Measurements from ENCODE around the gene ATG5.
"Not testable (repeated sequence)": the region's sequence is repeated elsewhere in the genome, so short reads cannot be mapped to it uniquely, and the experiment has no call there.

The ATG5 gene

GRCh38 chr6:106256201-106256968 lies 69.2 kb downstream of the ATG5 start:
- DNase-seq: no peak

- DNase-seq: no peak
Measured at GRCh38 chr6:106255306-106255705, 70.3 kb downstream of the ATG5 start.

- no peak for DNase-seq
Measured at GRCh38 chr6:106254636-106255035, 70.9 kb downstream of the ATG5 start.

GRCh38 chr6:106253731-106254130 lies 71.8 kb downstream of the ATG5 start:
- DNase-seq: no peak

GRCh38 chr6:106253172-106253571 lies 72.4 kb downstream of the ATG5 start:
- DNase-seq: no peak

- peak in 1 of 2 experiments; percentile 3 for DNase-seq
Measured at GRCh38 chr6:106252687-106253086, 72.9 kb downstream of the ATG5 start.

- not testable (repeated sequence) for DNase-seq
Measured at GRCh38 chr6:106251531-106252255, 73.9 kb downstream of the ATG5 start.

GRCh38 chr6:106250953-106251352 lies 74.6 kb downstream of the ATG5 start:
- peak in 1 of 2 experiments; percentile 1 for DNase-seq

- peak; percentile 2 to 5 for DNase-seq
Measured at GRCh38 chr6:106249658-106250057, 75.9 kb downstream of the ATG5 start.

- no peak for DNase-seq
Measured at GRCh38 chr6:106247733-106248132, 77.8 kb downstream of the ATG5 start.

GRCh38 chr6:106247293-106247692 lies 78.3 kb downstream of the ATG5 start:
- DNase-seq: no peak

- DNase-seq: no peak
Measured at GRCh38 chr6:106244931-106245330, 80.6 kb downstream of the ATG5 start.

GRCh38 chr6:106244521-106244920 lies 81.0 kb downstream of the ATG5 start:
- no peak for DNase-seq

- no peak for DNase-seq
Measured at GRCh38 chr6:106243261-106243660, 82.3 kb downstream of the ATG5 start.

- no peak for DNase-seq
Measured at GRCh38 chr6:106241498-106241897, 84.1 kb downstream of the ATG5 start.

GRCh38 chr6:106237286-106237685 lies 88.3 kb downstream of the ATG5 start:
- no peak for DNase-seq

- DNase-seq: peak in 1 of 2 experiments; percentile 0
Measured at GRCh38 chr6:106229876-106230445, 95.6 kb downstream of the ATG5 start.

GRCh38 chr6:106227612-106228507 lies 97.7 kb downstream of the ATG5 start:
- DNase-seq: no peak

GRCh38 chr6:106226676-106227075 lies 98.9 kb downstream of the ATG5 start:
- DNase-seq: no peak

GRCh38 chr6:106225581-106225980 lies 100.0 kb downstream of the ATG5 start:
- no peak for DNase-seq

- peak; percentile 22 to 78 for DNase-seq
Measured at GRCh38 chr6:106223300-106223930, 102.1 kb downstream of the ATG5 start.

GRCh38 chr6:106220485-106220884 lies 105.1 kb downstream of the ATG5 start:
- DNase-seq: no peak
